ENCODE results near the gene ZBTB20.

ZBTB20 gene

GRCh38 chr3:114848082-114848481, 299.0 kb downstream of the ZBTB20 start:
- no peak for DNase-seq (ENCODE audit: low read depth)
- no peak for TF ChIP-seq CTCF (conservative IDR thresholded peaks at IDR 0.05; ENCODE audit: low read depth, low read length)
- no peak overlapping the region for H3K4me3 ChIP-seq (ENCODE audit: low read depth, low read length)

- TF ChIP-seq CTCF (conservative IDR thresholded peaks at IDR 0.05; ENCODE audit: low read depth, low read length): no peak
- no peak for DNase-seq (ENCODE audit: low read depth)
- no peak overlapping the region for H3K4me3 ChIP-seq (ENCODE audit: low read depth, low read length)
Measured at GRCh38 chr3:114847564-114847963, 299.5 kb downstream of the ZBTB20 start.

GRCh38 chr3:114846779-114847178, 300.3 kb downstream of the ZBTB20 start:
- H3K4me3 ChIP-seq (ENCODE audit: low read depth, low read length): no peak overlapping the region
- TF ChIP-seq CTCF (conservative IDR thresholded peaks at IDR 0.05; ENCODE audit: low read depth, low read length): no peak
- DNase-seq (ENCODE audit: low read depth): no peak

GRCh38 chr3:114846252-114846651, 300.8 kb downstream of the ZBTB20 start:
- TF ChIP-seq CTCF (conservative IDR thresholded peaks at IDR 0.05; ENCODE audit: low read depth, low read length): no peak
- DNase-seq (ENCODE audit: low read depth): no peak
- H3K4me3 ChIP-seq (ENCODE audit: low read depth, low read length): no peak overlapping the region

- no peak for TF ChIP-seq CTCF (conservative IDR thresholded peaks at IDR 0.05; ENCODE audit: low read depth, low read length)
- peak; percentile 11 for DNase-seq (ENCODE audit: low read depth)
Measured at GRCh38 chr3:114841515-114841914, 305.6 kb downstream of the ZBTB20 start.

GRCh38 chr3:114839476-114839875, 307.6 kb downstream of the ZBTB20 start:
- no peak for DNase-seq (ENCODE audit: low read depth)
- H3K4me3 ChIP-seq (ENCODE audit: low read depth, low read length): no peak overlapping the region
- no peak for TF ChIP-seq CTCF (conservative IDR thresholded peaks at IDR 0.05; ENCODE audit: low read depth, low read length)

More at GRCh38 chr3:114841515-114841914, 305.6 kb downstream of the ZBTB20 start:
- H3K4me3 ChIP-seq (ENCODE audit: low read depth, low read length): no peak overlapping the region

GRCh38 chr3:114838025-114838424, 309.1 kb downstream of the ZBTB20 start:
- no peak for TF ChIP-seq CTCF (conservative IDR thresholded peaks at IDR 0.05; ENCODE audit: low read depth, low read length)
- no peak overlapping the region for H3K4me3 ChIP-seq (ENCODE audit: low read depth, low read length)
- DNase-seq (ENCODE audit: low read depth): no peak
